HepG2 (cell line): Measurements from ENCODE around the gene TRAPPC12. TPM values are rescaled to one million over a fixed set of nuclear protein-coding genes. Genes with fewer than 3 reads are reported as not detected.
A peak's percentile ranks its signal among the peaks of the same experiment; 100 is the strongest.

ENCODE experiments used
- AKAP8 ChIP-seq: sonication (generic); formaldehyde crosslinking; IDR thresholded peaks from 2 replicates; pipeline ENCODE4 v1.5.1; 2020; ENCODE audit warnings: mild to moderate bottlenecking, missing genetic modification reagents
- ARID5B ChIP-seq: IDR thresholded peaks from 2 replicates; pipeline ENCODE4 v1.4.0; 2020; ENCODE audit warnings: mild to moderate bottlenecking, missing genetic modification reagents
- EP300 ChIP-seq, 3 experiments: sonication (generic) in 1 of 3; formaldehyde crosslinking in 1 of 3; IDR thresholded peaks; 2 replicates each; pipeline versions ENCODE4 v1.5.1 to v1.6.1; 2011 to 2020; ENCODE audit warnings: low read depth in 2 of 3, low read length in 2 of 3, borderline replicate concordance in 1 of 3, improper control_type of control experiment in 1 of 3, mild to moderate bottlenecking in 1 of 3, missing genetic modification reagents in 1 of 3, moderate library complexity in 1 of 3
- FOXK2 ChIP-seq: fragments of 450-650 bp; IDR thresholded peaks from 2 replicates; pipeline ENCODE4 v1.6.1; 2016
- GATA4 ChIP-seq: sonication (generic); IDR thresholded peaks from 2 replicates; pipeline ENCODE4 v1.6.1; 2016; ENCODE audit warnings: antibody characterized with exemption, low read depth, borderline replicate concordance
- MAFG ChIP-seq: sonication (generic); formaldehyde crosslinking; IDR thresholded peaks from 2 replicates; pipeline ENCODE4 v1.5.1; 2020; ENCODE audit warnings: mild to moderate bottlenecking, missing genetic modification reagents
- NR2F1 ChIP-seq, 2 experiments: fragments of 450-650 bp in 1 of 2; formaldehyde crosslinking in 1 of 2; IDR thresholded peaks; 2 replicates each; pipeline versions ENCODE4 v1.5.0 to v1.6.1; 2016 to 2020; ENCODE audit warnings: mild to moderate bottlenecking in 1 of 2, missing compliant biosample characterization in 1 of 2, missing genetic modification reagents in 1 of 2, moderate library complexity in 1 of 2
- PAX8 ChIP-seq: sonication (generic); formaldehyde crosslinking; IDR thresholded peaks from 2 replicates; pipeline ENCODE4 v1.8.0; 2022; ENCODE audit warnings: mild to moderate bottlenecking, missing genetic modification reagents, borderline replicate concordance
- PHF8 ChIP-seq: sonication (generic); formaldehyde crosslinking; IDR thresholded peaks from 2 replicates; pipeline ENCODE4 v1.5.0; 2020; ENCODE audit warnings: missing genetic modification reagents
- RARG ChIP-seq: sonication (generic); formaldehyde crosslinking; IDR thresholded peaks from 2 replicates; pipeline ENCODE4 v1.4.0; 2020; ENCODE audit warnings: low read depth, mild to moderate bottlenecking, missing genetic modification reagents
- TFDP2 ChIP-seq: sonication (generic); formaldehyde crosslinking; IDR thresholded peaks from 2 replicates; pipeline ENCODE4 v1.4.0; 2020; ENCODE audit warnings: missing genetic modification reagents
- TMF1 ChIP-seq: sonication (generic); formaldehyde crosslinking; IDR thresholded peaks from 2 replicates; pipeline ENCODE4 v1.8.1; 2022; ENCODE audit warnings: low read depth, missing genetic modification reagents
- XBP1 ChIP-seq: sonication (generic); formaldehyde crosslinking; IDR thresholded peaks from 2 replicates; pipeline ENCODE4 v1.5.0; 2020; ENCODE audit warnings: missing genetic modification reagents
- ZC3H13 ChIP-seq: sonication (generic); formaldehyde crosslinking; IDR thresholded peaks from 2 replicates; pipeline ENCODE4 v1.8.1; 2023; ENCODE audit warnings: mild to moderate bottlenecking, missing genetic modification reagents, moderate library complexity
- ZNF816 ChIP-seq: sonication (generic); formaldehyde crosslinking; IDR thresholded peaks from 2 replicates; pipeline ENCODE4 v1.8.0; 2022; ENCODE audit warnings: missing genetic modification reagents, mild to moderate bottlenecking, borderline replicate concordance
- polyA plus RNA-seq, 8 experiments: library from polyadenylated mRNA; depleted of rRNA in 3 of 8; stranded (reverse) in 7 of 8; unstranded in 1 of 8; fragments of >200 nt; fragmentation: Illumina TruSeq in 4 of 8; extraction: Trizol in 4 of 8; gene quantifications; 2 replicates each; pipeline versions ENCODE4 v1.2.1 to v1.2.3, GENCODE V29; 2011 to 2016; ENCODE audit warnings: low read depth in 4 of 8, missing spikeins in 1 of 8, mixed read lengths in 1 of 8; ENCODE audit not compliant: insufficient read depth in 1 of 8
- total RNA-seq, 5 experiments: library from RNA; depleted of rRNA; stranded (reverse); fragments of >200 nt; fragmentation: Illumina TruSeq; extraction: Trizol; gene quantifications; 2 replicates each; pipeline ENCODE4 v1.2.3, GENCODE V29; 2016; ENCODE audit warnings: low read depth in 1 of 5
- TF ChIP-seq, protein P1 (sequence below): sonication (generic); formaldehyde crosslinking; IDR thresholded peaks from 2 replicates; pipeline ENCODE4; 2020; ENCODE audit warnings: missing genetic modification reagents, mild to moderate bottlenecking, borderline replicate concordance
- TF ChIP-seq, protein P2 (sequence below): sonication (generic); formaldehyde crosslinking; IDR thresholded peaks from 2 replicates; pipeline ENCODE4 v1.8.1; 2023; ENCODE audit warnings: missing genetic modification reagents, inconsistent platforms, borderline replicate concordance

TRAPPC12 gene
- total and polyA plus RNA-seq, 2 of the 13 experiments (the other 11 are each of a cell fraction or from before 2014, with no cell fraction given) = 46.4 to 97.7 TPM

DNA sequence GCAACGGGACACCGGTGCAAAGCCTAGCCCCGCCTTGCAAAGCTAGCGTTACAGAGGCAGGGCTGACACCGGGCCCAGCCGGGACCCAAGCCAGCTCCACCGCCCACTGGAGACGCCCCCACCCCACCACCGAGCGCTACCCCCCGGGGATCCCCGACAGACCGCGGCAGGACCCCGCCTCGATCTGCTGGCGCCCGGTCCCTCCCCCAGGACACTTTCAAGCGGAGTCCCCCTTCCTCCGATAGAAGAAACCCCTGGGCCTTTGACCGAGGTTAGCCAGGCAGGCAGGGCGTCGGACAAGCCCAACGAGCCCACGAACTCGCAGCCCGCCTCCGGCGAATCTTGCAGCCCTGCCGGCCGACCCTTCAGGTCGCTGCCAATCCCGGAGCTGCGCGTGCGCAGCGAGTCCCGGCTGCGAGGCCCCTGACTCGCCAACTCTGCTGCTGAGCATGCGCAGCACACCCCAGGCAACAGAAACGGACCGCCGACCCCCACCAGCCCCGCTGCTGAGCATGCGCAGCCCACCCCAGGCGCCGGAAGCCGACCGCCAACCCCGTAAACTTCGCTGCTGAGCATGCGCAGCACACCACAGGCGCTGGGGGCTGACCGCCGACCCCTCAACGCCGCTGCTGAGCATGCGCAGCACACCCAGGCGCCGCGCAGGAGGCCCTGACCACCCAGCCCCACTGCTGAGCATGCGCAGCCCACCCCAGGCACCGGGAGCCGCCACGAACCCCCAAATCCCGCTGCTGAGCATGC is 139.2 kb downstream of the TRAPPC12 start (continued):
- TF ChIP-seq ARID5B (CRISPR knock-in tag) (peak; percentile 43; the same call in 1 of the 2 replicates), PAX8 (CRISPR knock-in tag) (peak; percentile 23; the same call in 1 of the 2 replicates), GATA4 (no peak), AKAP8 (CRISPR knock-in tag) (no peak), ZC3H13 (CRISPR knock-in tag) (peak; percentile 79), EP300 (IDR thresholded peaks at IDR 0.05; ENCODE audit: low read depth in 2 of 2, low read length in 2 of 2) (no peak), EP300 (CRISPR knock-in tag; IDR thresholded peaks at IDR 0.05; ENCODE audit: borderline replicate concordance) (no peak), PHF8 (CRISPR knock-in tag) (no peak; the same call in 1 of the 2 replicates), FOXK2 (peak; percentile 42; the same call in 1 of the 2 replicates), NR2F1 (CRISPR knock-in tag; IDR thresholded peaks at IDR 0.05) (peak in 1 of 2 experiments; percentile 34; a peak in 1 of 4 replicates), MAFG (no peak), ZNF816 (CRISPR knock-in tag) (no peak), RARG (CRISPR knock-in tag) (peak; percentile 55; the same call in 1 of the 2 replicates), TFDP2 (CRISPR knock-in tag) (no peak), XBP1 (CRISPR knock-in tag) (no peak; the same call in 1 of the 2 replicates), TMF1 (CRISPR knock-in tag) (0 out of 2 replicates have a peak, but pooled peaks have one; percentile 68)
- TF ChIP-seq, protein P1, sequence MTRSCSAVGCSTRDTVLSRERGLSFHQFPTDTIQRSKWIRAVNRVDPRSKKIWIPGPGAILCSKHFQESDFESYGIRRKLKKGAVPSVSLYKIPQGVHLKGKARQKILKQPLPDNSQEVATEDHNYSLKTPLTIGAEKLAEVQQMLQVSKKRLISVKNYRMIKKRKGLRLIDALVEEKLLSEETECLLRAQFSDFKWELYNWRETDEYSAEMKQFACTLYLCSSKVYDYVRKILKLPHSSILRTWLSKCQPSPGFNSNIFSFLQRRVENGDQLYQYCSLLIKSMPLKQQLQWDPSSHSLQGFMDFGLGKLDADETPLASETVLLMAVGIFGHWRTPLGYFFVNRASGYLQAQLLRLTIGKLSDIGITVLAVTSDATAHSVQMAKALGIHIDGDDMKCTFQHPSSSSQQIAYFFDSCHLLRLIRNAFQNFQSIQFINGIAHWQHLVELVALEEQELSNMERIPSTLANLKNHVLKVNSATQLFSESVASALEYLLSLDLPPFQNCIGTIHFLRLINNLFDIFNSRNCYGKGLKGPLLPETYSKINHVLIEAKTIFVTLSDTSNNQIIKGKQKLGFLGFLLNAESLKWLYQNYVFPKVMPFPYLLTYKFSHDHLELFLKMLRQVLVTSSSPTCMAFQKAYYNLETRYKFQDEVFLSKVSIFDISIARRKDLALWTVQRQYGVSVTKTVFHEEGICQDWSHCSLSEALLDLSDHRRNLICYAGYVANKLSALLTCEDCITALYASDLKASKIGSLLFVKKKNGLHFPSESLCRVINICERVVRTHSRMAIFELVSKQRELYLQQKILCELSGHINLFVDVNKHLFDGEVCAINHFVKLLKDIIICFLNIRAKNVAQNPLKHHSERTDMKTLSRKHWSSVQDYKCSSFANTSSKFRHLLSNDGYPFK (CRISPR knock-in tag) = peak; percentile 68; the same call in 1 of the 2 replicates
- TF ChIP-seq, protein P2, sequence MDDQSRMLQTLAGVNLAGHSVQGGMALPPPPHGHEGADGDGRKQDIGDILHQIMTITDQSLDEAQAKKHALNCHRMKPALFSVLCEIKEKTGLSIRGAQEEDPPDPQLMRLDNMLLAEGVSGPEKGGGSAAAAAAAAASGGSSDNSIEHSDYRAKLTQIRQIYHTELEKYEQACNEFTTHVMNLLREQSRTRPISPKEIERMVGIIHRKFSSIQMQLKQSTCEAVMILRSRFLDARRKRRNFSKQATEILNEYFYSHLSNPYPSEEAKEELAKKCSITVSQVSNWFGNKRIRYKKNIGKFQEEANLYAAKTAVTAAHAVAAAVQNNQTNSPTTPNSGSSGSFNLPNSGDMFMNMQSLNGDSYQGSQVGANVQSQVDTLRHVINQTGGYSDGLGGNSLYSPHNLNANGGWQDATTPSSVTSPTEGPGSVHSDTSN (CRISPR knock-in tag) = peak; percentile 50; the same call in 1 of the 2 replicates
